H1 (cell line): ENCODE data around the gene NR3C2. TPM values are rescaled to one million over a fixed set of nuclear protein-coding genes. Genes with fewer than 3 reads are reported as not detected.
A peak's percentile ranks its signal among the peaks of the same experiment; 100 is the strongest.

ENCODE experiments used
- CTCF ChIA-PET: fragments of 300-600 bp; sonication (Branson Sonifier 250); formaldehyde crosslinking; loops from one replicate; lab custom pipeline; 2021; ENCODE audit not compliant: partially characterized antibody; lab: Charles Lee
- POLR2A ChIA-PET: fragments of 300-600 bp; sonication (Branson Sonifier 250); formaldehyde crosslinking; loops from one replicate; lab custom pipeline; 2021; ENCODE audit warnings: inconsistent platforms; ENCODE audit not compliant: partially characterized antibody; lab: Charles Lee
- DNase-seq, 2 experiments: peaks; one replicate each; pipeline versions ENCODE4 v3.0.0 to v3.0.0-alpha.2; 2010 to 2022; ENCODE audit warnings: low spot score in 2 of 2, low read depth in 1 of 2, mixed read lengths in 1 of 2
- FAIRE-seq: peaks from 2 replicates; lab custom pipeline; 2011; peaks lifted over from hg19 to GRCh38; lab: Jason Lieb, UNC
- H2AFZ ChIP-seq: 2 replicates; pipeline ENCODE4 v1.8.1; 2012; ENCODE audit warnings: low read length, inconsistent platforms
- H2AK5ac ChIP-seq: 2 replicates; pipeline ENCODE4 v1.6.1; 2013; ENCODE audit warnings: low read depth, low read length
- H2BK120ac ChIP-seq: replicated peaks from 2 replicates; pipeline ENCODE3; 2013; ENCODE audit warnings: low read depth, low read length, inconsistent platforms
- H2BK12ac ChIP-seq: 2 replicates; pipeline ENCODE4 v1.6.1; 2013; ENCODE audit warnings: low read depth, low read length
- H2BK15ac ChIP-seq: 2 replicates; pipeline ENCODE4 v1.6.1; 2013; ENCODE audit warnings: low read length
- H2BK20ac ChIP-seq: 2 replicates; pipeline ENCODE4 v1.6.1; 2013; ENCODE audit warnings: low read length
- H2BK5ac ChIP-seq: 2 replicates; pipeline ENCODE4 v1.6.1; 2013; ENCODE audit warnings: low read depth, low read length
- H3K14ac ChIP-seq: 2 replicates; pipeline ENCODE4 v1.6.1; 2013; ENCODE audit warnings: inconsistent platforms; ENCODE audit not compliant: insufficient read length
- H3K18ac ChIP-seq: 2 replicates; pipeline ENCODE4 v1.6.1; 2013; ENCODE audit warnings: low read length; ENCODE audit errors: extremely low read depth
- H3K23ac ChIP-seq: 2 replicates; pipeline ENCODE4 v1.6.1; 2013; ENCODE audit warnings: inconsistent platforms; ENCODE audit not compliant: insufficient read length
- H3K23me2 ChIP-seq: 2 replicates; pipeline ENCODE4 v1.6.1; 2013; ENCODE audit warnings: low read depth, low read length
- H3K27ac ChIP-seq: 2 replicates; pipeline ENCODE4 v1.6.1; 2011; ENCODE audit warnings: low read depth, low read length, inconsistent platforms
- H3K27me3 ChIP-seq, 4 experiments: replicated peaks in 1 of 4; 1 replicate in 1 of 4; 2 replicates in 3 of 4; pipeline versions ENCODE4 v1.6.1 to v1.8.1; 2011 to 2013; ENCODE audit warnings: low read length in 3 of 4, mild to moderate bottlenecking in 3 of 4, inconsistent platforms in 2 of 4, mixed read lengths in 2 of 4, moderate library complexity in 1 of 4; ENCODE audit not compliant: control insufficient read depth in 3 of 4, insufficient read depth in 3 of 4; ENCODE audit errors: extremely low read depth in 1 of 4
- H3K36me3 ChIP-seq, 4 experiments: 2 replicates each; pipeline versions ENCODE4 v1.6.1 to v1.8.1; 2011 to 2013; ENCODE audit warnings: mild to moderate bottlenecking in 4 of 4, low read length in 3 of 4, moderate library complexity in 2 of 4, control low read depth in 1 of 4, inconsistent platforms in 1 of 4; ENCODE audit not compliant: insufficient read depth in 4 of 4, control insufficient read depth in 2 of 4
- H3K4ac ChIP-seq: replicated peaks from 2 replicates; pipeline ENCODE3; 2013; ENCODE audit warnings: low read length, low read depth, mixed read lengths, inconsistent platforms; ENCODE audit not compliant: insufficient read length
- H3K4me1 ChIP-seq, 4 experiments: replicated peaks in 1 of 4; 1 replicate in 1 of 4; 2 replicates in 3 of 4; pipeline versions ENCODE4 v1.6.1 to v1.8.1; 2011 to 2013; ENCODE audit warnings: low read length in 3 of 4, inconsistent platforms in 2 of 4, mixed read lengths in 1 of 4; ENCODE audit not compliant: insufficient read depth in 4 of 4, control insufficient read depth in 3 of 4
- H3K4me2 ChIP-seq, 2 experiments: 2 replicates each; pipeline versions ENCODE4 v1.6.1 to v1.8.1; 2011 to 2013; ENCODE audit warnings: low read depth in 2 of 2, low read length in 2 of 2, control low read depth in 1 of 2, inconsistent platforms in 1 of 2, mild to moderate bottlenecking in 1 of 2; ENCODE audit not compliant: insufficient read depth in 1 of 2
- H3K4me3 ChIP-seq, 4 experiments: fragments of 200-600, 300-600 bp in 1 of 4; sonication (generic), shearing (Covaris generic), sonication (Bioruptor Twin) in 1 of 4; 2 replicates each; pipeline versions ENCODE4 v1.5.1 to v1.8.1; 2011 to 2016; ENCODE audit warnings: low read length in 4 of 4, low read depth in 3 of 4, control low read depth in 2 of 4, inconsistent platforms in 2 of 4, mild to moderate bottlenecking in 2 of 4, mixed read lengths in 1 of 4, moderate library complexity in 1 of 4; ENCODE audit not compliant: insufficient read depth in 2 of 4; ENCODE audit errors: extremely low read depth in 1 of 4
- H3K56ac ChIP-seq: replicated peaks from 2 replicates; pipeline ENCODE3; 2013; ENCODE audit warnings: low read depth, mild to moderate bottlenecking, mixed read lengths, low read length, inconsistent platforms; ENCODE audit not compliant: insufficient read length
- H3K79me1 ChIP-seq: 2 replicates; pipeline ENCODE4 v1.6.1; 2013; ENCODE audit warnings: low read depth, low read length, control low read depth
- H3K79me2 ChIP-seq, 2 experiments: 2 replicates each; pipeline versions ENCODE4 v1.6.1 to v1.8.1; 2012 to 2013; ENCODE audit warnings: low read length in 2 of 2, mild to moderate bottlenecking in 2 of 2, inconsistent platforms in 1 of 2; ENCODE audit not compliant: insufficient read depth in 2 of 2, control insufficient read depth in 1 of 2
- H3K9ac ChIP-seq, 4 experiments: replicated peaks in 1 of 4; 1 replicate in 1 of 4; 2 replicates in 3 of 4; pipeline versions ENCODE4 v1.6.1 to v1.8.1; 2011 to 2013; ENCODE audit warnings: low read depth in 3 of 4, low read length in 3 of 4, control low read depth in 2 of 4, mild to moderate bottlenecking in 2 of 4, moderate library complexity in 2 of 4, inconsistent platforms in 1 of 4; ENCODE audit errors: extremely low read depth in 1 of 4
- H3K9me3 ChIP-seq, 2 experiments: 2 replicates each; pipeline versions ENCODE4 v1.6.1 to v1.8.1; 2012 to 2013; ENCODE audit warnings: mild to moderate bottlenecking in 2 of 2, moderate library complexity in 2 of 2, control low read depth in 1 of 2, inconsistent platforms in 1 of 2, low read depth in 1 of 2, low read length in 1 of 2, mixed read lengths in 1 of 2; ENCODE audit not compliant: insufficient read depth in 2 of 2
- H4K20me1 ChIP-seq, 2 experiments: replicated peaks in 1 of 2; 2 replicates each; pipeline versions ENCODE3 to v1.8.1; 2011 to 2013; ENCODE audit warnings: inconsistent platforms in 2 of 2, low read length in 2 of 2, mild to moderate bottlenecking in 1 of 2; ENCODE audit not compliant: insufficient read depth in 2 of 2, control insufficient read depth in 1 of 2
- H4K5ac ChIP-seq: 2 replicates; pipeline ENCODE4 v1.6.1; 2013; ENCODE audit warnings: low read length, low read depth, mixed read lengths, inconsistent platforms; ENCODE audit not compliant: insufficient read length
- H4K8ac ChIP-seq: 2 replicates; pipeline ENCODE4 v1.8.0; 2013; ENCODE audit warnings: mild to moderate bottlenecking, moderate library complexity, low read length, inconsistent platforms; ENCODE audit not compliant: insufficient read depth; ENCODE audit errors: extremely low read depth
- H4K91ac ChIP-seq: replicated peaks from 2 replicates; pipeline ENCODE3; 2013; ENCODE audit warnings: low read length, mixed read lengths, inconsistent platforms; ENCODE audit not compliant: insufficient read length
- JUND ChIP-seq: IDR thresholded peaks from 2 replicates; pipeline ENCODE4 v1.6.1; 2011; ENCODE audit warnings: mild to moderate bottlenecking, improper control_type of control experiment, low read length
- RAD21 ChIP-seq, 2 experiments: IDR thresholded peaks in 1 of 2; conservative IDR thresholded peaks in 1 of 2; 2 replicates each; pipeline ENCODE4 v1.6.1; 2011; ENCODE audit warnings: low read depth in 2 of 2, low read length in 2 of 2, improper control_type of control experiment in 1 of 2, inconsistent platforms in 1 of 2, mild to moderate bottlenecking in 1 of 2, moderate library complexity in 1 of 2
- TAF7 ChIP-seq: optimal IDR thresholded peaks from 2 replicates; pipeline ENCODE3; 2011; ENCODE audit warnings: low read depth, mild to moderate bottlenecking, inconsistent platforms, low read length, moderate library complexity, borderline replicate concordance
- TEAD4 ChIP-seq: IDR thresholded peaks from 2 replicates; pipeline ENCODE4 v1.6.1; 2012; ENCODE audit warnings: low read depth, low read length, inconsistent platforms, mixed read lengths
- ZNF274 ChIP-seq: IDR thresholded peaks from 2 replicates; pipeline ENCODE4 v1.7.0; 2012; ENCODE audit warnings: low read length, borderline replicate concordance; ENCODE audit errors: extremely low read depth
- WGBS, 2 experiments: shearing (Covaris generic) in 1 of 2; methylation state at CpG; one replicate each; pipeline versions ENCODE4 v1.1.6 to v1.1.7; 2013 to 2015; ENCODE audit warnings: low lambda C conversion rate in 2 of 2, mixed read lengths in 2 of 2, inconsistent platforms in 1 of 2, low coverage in 1 of 2, missing lambda C conversion rate in 1 of 2; ENCODE audit not compliant: insufficient replicate concordance in 2 of 2, insufficient coverage in 1 of 2, insufficient read length in 1 of 2; ENCODE audit errors: extremely low coverage in 1 of 2, missing lambda C conversion rate in 1 of 2; 5-methylcytosine and 5-hydroxymethylcytosine counted together
- polyA plus RNA-seq, 7 experiments: library from polyadenylated mRNA; depleted of rRNA in 3 of 7; stranded (reverse) in 5 of 7; unstranded in 2 of 7; fragments of >200 nt in 5 of 7; fragments of 200-250 nt in 2 of 7; gene quantifications; 1 replicate in 5 of 7; 2 replicates in 1 of 7; 4 replicates in 1 of 7; pipeline versions ENCODE4 v1.2.1 to v1.2.3, GENCODE V29; 2011 to 2013; ENCODE audit warnings: missing spikeins in 2 of 7, mixed read lengths in 2 of 7
- total RNA-seq: library from RNA; stranded (reverse); fragmentation: NEBNext Ultra II Directional; extraction: Animal tissue kit (Norgen Biotek cat#: 25700); gene quantifications from 2 replicates; pipeline ENCODE4 v1.2.1, GENCODE V29; 2021
- TF ChIP-seq, protein P1 (sequence below): IDR thresholded peaks from 2 replicates; pipeline ENCODE4 v1.6.1; 2011; ENCODE audit warnings: low read length, improper control_type of control experiment

Gene NR3C2
- total and polyA plus RNA-seq, 2 of the 8 experiments (the other 6 are each of a cell fraction or from before 2014, with no cell fraction given): 0.80 to 3.9 TPM

- Histone ChIP-seq H2BK20ac (no peak overlapping the region), H3K79me2 (no peaks in the 10 kb centered on the region), H2BK5ac (no peak overlapping the region), H2BK15ac (no peak overlapping the region), H2AK5ac (no peak overlapping the region), H3K23ac (no peak overlapping the region), H4K91ac (no peak overlapping the region), H3K27ac (no peak overlapping the region), H2AFZ (no peak overlapping the region), H4K8ac (no peak overlapping the region; the same call in 1 of the 2 replicates), H3K36me3 (no peaks in the 10 kb centered on the region), H3K4ac (no peak overlapping the region), H3K14ac (no peak overlapping the region), H3K23me2 (no peaks in the 10 kb centered on the region), H3K79me1 (no peaks in the 10 kb centered on the region), H4K20me1 (no peaks in the 10 kb centered on the region), H3K56ac (no peak overlapping the region), H2BK120ac (no peak overlapping the region), H3K4me2 (no peak overlapping the region), H3K4me1 (no peaks in the 10 kb centered on the region), H3K4me3 (no peak overlapping the region), H3K18ac (no peak overlapping the region), H3K27me3 (no peaks in the 10 kb centered on the region), H3K9ac (no peak overlapping the region), H3K9me3 (no peaks in the 10 kb centered on the region), H2BK12ac (no peak overlapping the region), H4K5ac (no peak overlapping the region)
- no peak for FAIRE-seq
- no peak for DNase-seq
- CTCF ChIA-PET: interaction anchor here (0.7 to 1.5 kb wide), 3 partner anchors 8 to 289 kb away, joined by 3 to 4 read pairs (median 3); no protein-coding TSS in a partner anchor
- POLR2A ChIA-PET: no interaction called here
- TF ChIP-seq TEAD4: peak; percentile 40; the same call in 1 of the 2 replicates
- TF ChIP-seq JUND: no peak
- TF ChIP-seq TAF7: no peak
- TF ChIP-seq ZNF274: no peak
- no peak for TF ChIP-seq RAD21 (IDR thresholded peaks at IDR 0.05 in 1 of 2, conservative IDR thresholded peaks at IDR 0.05 in 1 of 2; ENCODE audit: low read depth in 2 of 2, low read length in 2 of 2)
- TF ChIP-seq, protein P1, sequence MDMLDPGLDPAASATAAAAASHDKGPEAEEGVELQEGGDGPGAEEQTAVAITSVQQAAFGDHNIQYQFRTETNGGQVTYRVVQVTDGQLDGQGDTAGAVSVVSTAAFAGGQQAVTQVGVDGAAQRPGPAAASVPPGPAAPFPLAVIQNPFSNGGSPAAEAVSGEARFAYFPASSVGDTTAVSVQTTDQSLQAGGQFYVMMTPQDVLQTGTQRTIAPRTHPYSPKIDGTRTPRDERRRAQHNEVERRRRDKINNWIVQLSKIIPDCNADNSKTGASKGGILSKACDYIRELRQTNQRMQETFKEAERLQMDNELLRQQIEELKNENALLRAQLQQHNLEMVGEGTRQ: no peak
- TF ChIP-seq, all 59 proteins: peak for 1
- 88% methylated on average over 11 of the region's 11 CpGs; no CpG with 5 or more reads in 1 of the 2 experiments for WGBS, 2 experiments
These were observed 227.6 kb downstream of the NR3C2 start for GRCh38 chr4:148214529-148215166.
